8988T (cell line): ENCODE results near the gene EFNB1.

ENCODE experiments used
- DNase-seq: peaks from one replicate; pipeline ENCODE4 v3.0.0; 2011

Gene EFNB1

DNA sequence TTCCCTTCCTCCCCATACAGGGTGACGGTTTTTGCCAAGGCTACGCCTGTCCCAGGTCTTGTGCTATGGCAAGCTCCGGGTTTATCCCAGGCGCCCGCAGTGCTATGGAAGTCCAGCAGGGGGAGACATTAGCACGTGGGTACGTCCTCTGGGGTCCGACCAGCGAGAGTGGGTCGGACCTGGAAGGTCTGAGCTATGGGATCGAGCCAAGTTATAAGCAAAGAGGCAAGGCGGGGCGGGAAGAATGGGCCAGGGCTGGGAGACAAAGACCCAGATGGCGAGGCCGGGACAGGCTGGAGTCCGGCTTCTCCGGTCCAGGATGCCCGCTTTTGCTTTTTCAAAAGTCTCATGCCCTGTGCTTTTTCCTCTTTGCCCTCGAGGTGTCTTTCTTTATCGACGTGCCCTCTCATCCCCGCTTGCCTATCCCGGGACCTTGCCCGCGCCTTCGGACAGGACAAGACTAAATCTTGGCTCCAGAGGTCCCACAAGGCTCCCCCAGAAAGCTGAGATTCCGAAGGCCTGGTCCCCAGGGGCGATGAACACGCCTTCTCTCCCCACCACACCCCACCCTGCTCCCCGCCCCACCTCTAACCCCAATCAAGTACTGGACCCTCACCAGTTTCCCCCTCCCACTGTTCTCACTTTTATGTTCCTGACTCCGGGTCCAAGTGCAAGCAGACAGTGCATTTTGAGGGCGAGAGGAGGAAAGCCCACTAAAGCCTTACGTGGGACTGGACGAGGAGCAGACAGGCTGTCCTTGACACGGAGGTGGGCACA is 785 bp upstream of the EFNB1 start:
- no peak for DNase-seq

DNA sequence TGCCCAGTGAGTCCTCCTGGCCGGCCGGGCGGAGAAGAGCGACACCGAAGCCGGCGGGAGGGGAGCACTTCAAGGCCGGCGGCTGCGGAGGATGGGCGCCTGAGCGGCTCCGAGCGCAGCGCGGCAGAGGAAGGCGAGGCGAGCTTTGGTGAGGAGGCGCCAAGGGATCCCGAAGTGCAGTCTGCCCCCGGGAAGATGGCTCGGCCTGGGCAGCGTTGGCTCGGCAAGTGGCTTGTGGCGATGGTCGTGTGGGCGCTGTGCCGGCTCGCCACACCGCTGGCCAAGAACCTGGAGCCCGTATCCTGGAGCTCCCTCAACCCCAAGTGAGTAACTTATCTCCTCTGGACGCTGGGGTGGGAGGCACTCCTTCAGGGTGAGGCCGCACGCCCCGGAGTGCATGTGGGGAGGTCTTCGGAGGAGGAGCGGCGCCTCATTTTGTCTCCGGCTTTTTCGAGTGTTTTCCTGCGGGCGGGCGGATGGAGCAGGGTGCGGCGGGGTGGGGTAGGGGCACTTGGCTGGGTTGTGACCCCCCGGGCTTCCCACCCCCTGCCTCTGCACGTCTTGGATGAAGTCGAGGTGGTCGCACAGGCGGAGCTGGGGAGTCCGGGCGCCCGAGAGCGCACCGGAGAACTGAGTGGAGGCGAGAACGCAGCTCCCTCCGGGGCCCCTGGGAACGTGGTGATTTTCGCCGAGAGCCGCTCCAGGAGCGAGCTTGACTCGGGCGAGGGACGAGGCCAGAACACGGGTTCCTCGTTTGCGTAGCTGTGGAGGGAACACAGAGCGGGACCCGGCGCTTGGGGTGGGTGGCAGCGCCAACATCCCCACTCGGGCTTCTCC is 979 bp downstream of the EFNB1 start:
- no peak for DNase-seq

DNA sequence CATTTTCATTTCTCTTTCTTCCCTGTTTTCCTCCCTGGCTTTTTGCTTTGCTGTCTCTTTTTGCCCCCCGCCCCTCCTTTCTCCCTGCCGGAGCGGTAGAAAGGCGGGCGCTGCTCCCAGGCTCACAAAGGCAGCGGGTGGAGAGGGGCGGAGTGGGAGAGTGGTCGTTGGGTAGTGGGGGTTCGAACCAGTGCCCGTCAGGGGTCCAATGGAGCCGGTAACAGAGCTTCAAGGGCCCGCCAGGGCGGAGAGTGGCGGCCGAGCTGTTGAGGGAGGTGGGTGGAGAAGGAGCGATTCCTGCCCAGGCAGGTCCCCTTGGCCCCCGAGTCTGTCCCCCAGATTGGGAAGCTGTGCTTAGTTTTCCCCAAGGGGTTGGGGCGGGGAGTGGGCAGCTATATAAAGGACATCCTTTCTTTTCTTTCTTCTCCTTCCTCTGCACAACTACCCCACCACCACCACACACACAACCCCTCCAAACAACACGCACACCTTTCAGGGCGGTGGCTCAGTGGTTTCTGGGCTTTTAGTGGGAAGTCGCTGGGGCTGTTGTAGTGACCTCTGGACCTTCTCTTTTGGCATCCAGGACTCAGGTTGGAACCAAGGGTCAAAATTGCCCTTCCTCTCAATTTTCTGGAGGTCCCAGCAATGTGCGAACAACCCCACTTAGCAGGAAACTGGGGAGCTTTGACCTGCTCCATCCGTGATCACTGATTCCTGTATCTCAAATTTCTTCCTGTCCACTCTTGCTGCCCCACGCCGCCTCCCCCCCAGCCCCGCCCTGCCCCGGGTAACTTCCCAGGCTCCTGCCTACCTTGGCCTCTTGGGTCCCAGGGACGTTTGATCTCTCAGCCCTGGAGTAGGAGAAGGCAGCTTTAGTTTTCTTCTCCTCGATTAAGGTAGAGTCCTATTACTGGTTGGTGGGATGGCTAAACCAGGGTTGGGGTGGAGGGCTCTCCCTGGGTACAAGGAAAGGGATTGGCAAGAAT is 1.9 kb downstream of the EFNB1 start:
- DNase-seq = no peak

DNA sequence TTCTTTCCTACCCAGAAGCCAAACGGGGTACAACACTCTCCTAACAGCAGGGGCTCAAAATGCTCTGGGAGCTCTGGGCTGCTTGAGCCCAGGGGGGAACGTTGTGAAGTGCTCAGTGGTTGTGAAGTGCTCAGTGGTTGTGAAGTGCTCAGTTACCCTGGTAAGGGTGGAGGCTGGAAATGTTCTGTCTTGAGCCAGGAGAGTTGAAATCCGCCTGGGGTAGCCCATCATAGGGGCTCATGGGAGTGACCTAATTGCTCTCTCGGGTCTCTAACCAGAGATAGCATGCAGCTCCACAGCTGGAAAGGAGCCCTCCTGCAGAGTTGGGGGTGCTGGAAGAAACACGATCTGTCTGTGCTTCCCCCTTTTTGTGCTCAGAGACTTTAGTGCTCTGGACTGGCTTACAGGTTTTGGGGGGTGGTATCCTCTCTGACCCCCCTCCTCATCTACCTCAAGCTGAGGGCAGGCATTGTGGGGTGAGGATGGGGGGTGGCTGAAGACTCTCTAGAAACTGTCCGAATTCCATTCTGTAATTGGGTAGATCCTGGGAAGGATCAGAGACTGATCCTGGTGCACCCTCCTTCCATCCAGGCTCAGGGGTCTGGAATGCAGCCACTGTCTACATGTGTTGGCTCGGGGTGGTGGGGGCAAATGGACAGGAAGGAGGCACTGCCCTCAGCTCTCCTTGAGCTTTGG is 2.7 kb downstream of the EFNB1 start:
- peak; percentile 32 for DNase-seq

GRCh38 chrX:68832101-68832416 is 3.2 kb downstream of the EFNB1 start:
- DNase-seq = peak; percentile 29

DNA sequence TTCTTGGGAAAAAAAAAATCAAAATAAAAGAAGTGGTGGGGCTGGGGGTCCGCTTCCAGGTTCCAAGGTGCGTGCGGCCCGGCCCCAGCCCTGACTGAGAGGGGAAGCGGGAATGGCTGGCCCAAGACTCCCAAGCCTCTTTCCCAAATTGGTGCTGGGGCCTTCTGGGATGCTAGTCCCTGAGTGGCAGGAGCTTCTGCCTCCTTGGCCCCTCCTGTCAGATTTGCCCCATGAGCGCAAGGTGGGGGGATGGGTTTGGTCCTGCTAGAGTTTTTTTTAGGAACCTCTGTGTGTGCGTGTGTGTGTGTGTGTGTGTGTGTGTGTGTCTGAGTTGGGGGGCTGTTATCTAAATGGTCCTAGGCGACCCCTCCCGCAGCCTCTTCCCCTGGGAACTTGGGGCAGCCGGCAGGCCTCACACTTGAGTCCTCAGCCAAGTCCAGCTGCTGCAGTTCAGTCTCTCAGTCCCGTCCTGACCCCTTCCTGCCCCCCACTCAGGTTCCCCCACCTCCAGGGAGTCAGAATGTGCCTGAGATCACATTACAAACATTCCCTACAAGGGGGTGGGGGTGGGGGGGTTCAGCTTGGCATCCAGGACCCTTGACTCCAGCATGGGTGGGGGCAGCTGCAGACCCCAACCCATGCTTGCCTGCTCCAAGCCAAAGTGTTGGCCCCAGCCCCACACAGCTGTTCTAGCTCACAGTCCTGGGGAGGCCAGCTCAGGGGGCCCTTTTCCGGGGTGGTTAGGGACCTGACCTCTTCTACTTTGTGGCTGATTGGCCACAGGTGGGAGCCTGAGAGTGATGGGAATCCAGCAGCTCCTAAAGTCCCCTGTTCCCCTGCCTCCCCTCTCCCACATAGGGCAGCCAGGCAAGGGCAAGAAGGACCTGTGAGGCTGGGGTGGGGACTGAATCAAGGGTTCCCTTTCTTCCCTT is 4.0 kb downstream of the EFNB1 start:
- peak; percentile 6 for DNase-seq

DNA sequence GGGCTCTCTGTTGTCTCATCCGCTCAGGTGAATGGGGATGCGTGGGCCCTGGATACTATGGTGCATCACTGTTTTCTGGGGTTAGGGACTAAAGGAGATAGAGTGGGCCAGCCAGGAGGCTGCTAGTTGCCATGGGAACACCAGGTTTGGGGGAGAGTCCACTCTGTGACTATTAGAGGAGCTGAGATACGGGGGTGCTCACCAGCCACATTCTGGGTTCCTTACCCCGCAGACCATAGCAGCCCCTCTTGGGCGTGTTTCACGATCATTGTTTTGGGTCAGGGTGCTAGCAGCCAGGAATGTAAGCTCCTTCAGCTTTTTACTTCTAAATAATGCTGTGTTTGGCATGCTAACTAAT is 4.6 kb downstream of the EFNB1 start:
- peak; percentile 17 for DNase-seq

DNA sequence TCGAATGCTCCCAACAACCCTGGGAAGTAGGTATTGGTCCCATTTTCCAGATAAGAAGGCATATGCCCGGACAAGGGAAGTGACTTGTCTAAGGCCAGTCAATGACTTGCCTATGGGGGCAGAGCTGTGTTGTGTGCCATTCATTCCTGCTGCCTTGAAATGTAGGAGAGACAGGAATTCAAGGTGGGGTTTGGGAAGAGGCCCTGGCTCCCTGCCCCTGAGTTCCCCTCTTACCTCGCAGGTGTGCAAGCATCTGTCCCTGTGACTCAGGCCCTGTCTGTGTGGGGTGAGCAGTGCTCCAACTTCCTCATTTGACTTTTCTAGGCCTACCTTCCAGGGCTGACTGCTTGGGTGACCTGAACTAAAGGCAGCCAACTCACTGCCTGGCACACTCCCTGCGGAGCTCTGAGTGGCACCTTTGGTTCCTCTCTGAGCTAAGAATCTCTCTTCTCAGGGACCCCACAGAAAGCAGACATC is 5.1 kb downstream of the EFNB1 start:
- no peak for DNase-seq

GRCh38 chrX:68834371-68835103 is 5.7 kb downstream of the EFNB1 start:
- no peak for DNase-seq

- DNase-seq = no peak
These were observed 6.3 kb downstream of the EFNB1 start for GRCh38 chrX:68835104-68835442.

DNA sequence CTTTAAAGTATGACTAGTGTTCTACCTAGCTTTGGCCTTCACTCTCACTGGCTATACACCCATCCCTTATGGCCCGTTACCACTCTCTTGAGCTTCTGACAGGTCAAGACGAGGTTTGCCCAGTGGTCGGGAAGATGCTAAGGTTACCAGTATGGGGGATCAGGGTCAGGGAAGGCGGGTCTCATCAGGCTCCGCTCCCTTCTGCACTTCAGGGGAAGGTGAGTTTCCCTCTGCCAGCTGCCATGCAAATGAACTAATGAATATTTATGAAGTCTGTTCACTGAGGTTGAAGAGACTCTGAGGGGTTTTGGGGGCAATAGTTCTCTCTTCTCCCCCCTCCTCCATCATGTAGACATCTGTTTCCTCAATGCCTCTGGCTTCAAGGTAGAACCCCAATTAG is 6.6 kb downstream of the EFNB1 start:
- DNase-seq = no peak

GRCh38 chrX:68837119-68837518 is 8.3 kb downstream of the EFNB1 start:
- DNase-seq = no peak

GRCh38 chrX:68838571-68838910 is 9.7 kb downstream of the EFNB1 start:
- DNase-seq = no peak

GRCh38 chrX:68839771-68840170 is 10.9 kb downstream of the EFNB1 start:
- DNase-seq = no peak

DNA sequence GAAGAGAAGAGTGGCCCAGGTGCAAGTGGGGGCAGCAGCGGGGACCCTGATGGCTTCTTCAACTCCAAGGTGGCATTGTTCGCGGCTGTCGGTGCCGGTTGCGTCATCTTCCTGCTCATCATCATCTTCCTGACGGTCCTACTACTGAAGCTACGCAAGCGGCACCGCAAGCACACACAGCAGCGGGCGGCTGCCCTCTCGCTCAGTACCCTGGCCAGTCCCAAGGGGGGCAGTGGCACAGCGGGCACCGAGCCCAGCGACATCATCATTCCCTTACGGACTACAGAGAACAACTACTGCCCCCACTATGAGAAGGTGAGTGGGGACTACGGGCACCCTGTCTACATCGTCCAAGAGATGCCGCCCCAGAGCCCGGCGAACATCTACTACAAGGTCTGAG is 11.4 kb downstream of the EFNB1 start:
- DNase-seq = no peak

GRCh38 chrX:68841251-68842049 is 12.6 kb downstream of the EFNB1 start:
- DNase-seq = no peak

- DNase-seq = no peak
These were observed 13.5 kb downstream of the EFNB1 start for GRCh38 chrX:68842351-68842750.

DNA sequence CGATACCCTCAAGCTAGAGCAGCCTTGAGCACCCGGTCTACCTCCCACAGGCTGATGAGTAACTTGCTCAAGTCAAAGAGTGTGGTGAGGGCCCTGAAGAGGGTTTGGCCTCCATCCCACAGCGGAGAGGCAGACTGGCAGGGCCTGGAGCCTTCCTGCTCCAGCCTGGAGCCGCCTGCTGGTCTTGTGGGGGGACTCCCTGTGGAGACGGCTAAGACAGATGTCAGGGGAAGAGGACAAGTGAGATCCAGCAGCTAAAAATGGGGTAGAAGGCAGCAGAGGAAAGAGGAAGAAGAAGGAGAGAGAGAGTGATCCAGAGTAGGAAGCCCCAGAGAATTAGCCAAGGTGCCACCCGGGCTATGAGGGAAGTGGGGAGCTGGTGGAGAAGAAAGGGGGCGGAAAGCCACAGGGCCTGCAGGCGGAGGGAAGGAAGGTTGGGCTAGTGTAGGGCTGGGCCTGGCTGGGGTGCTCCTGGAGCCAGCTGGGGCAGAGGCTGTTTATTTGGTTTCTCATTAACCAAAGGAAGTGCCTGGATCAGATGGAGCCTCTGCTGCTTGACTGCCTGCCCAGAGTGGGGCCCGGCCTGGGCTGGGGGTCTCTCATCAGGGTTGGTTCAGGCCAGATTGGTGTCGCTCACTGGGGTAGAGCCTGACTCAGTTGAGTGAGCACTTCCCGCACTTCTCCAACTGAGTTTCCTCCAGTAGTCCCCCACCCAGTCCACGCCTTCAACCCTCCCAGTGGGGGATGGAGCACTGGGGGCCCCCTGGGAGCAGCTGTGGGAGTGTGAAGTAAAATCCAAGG is 14.2 kb downstream of the EFNB1 start:
- DNase-seq = no peak

GRCh38 chrX:68843992-68844391 is 15.2 kb downstream of the EFNB1 start:
- no peak for DNase-seq
